ENCODE results near the gene COX6A1. TPM values are rescaled to one million over a fixed set of nuclear protein-coding genes. Genes with fewer than 3 reads are reported as not detected.

The COX6A1 gene
- polyA plus RNA-seq (584 to 976 TPM (median 663 TPM) in 3 replicates), polyA minus RNA-seq (243 to 392 TPM (median 319 TPM) in 3 replicates)
- 206 TPM for polyA plus RNA-seq (2011; ENCODE audit: low read depth)
- polyA plus RNA-seq (2011; cell fraction: cytosol; rRNA removed) = 447 and 487 TPM in 2 replicates
- 810 and 833 TPM in 2 replicates for polyA plus RNA-seq (2011; cell fraction: nucleus; rRNA removed)
- polyA plus RNA-seq (2012; ENCODE audit: low replicate concordance) = 607 and 624 TPM in 2 replicates
- 450 TPM for polyA minus RNA-seq (2011; cell fraction: cytosol; rRNA and poly(A)+ RNA removed)
- polyA minus RNA-seq (2011; cell fraction: nucleus; rRNA and poly(A)+ RNA removed) = 189 and 227 TPM in 2 replicates

- H3K79me2 ChIP-seq (ENCODE audit: control insufficient read depth, insufficient read depth, low read length) = peaks cover 40% of the 10 kb centered on the region
- dilution Hi-C loops (cut with MboI; ENCODE audit: extremely low pct_ligation_motif_present, low sequenced_read_pairs) = no loop called here
- FAIRE-seq = peak; percentile 61
These were observed at the start of gene COX6A1 for GRCh38 chr12:120437735-120438494. Gene COX6A1, plus strand, starts transcription at chr12:120438113. Its CDS starts 14 bp downstream, at chr12:120438127.

DNA sequence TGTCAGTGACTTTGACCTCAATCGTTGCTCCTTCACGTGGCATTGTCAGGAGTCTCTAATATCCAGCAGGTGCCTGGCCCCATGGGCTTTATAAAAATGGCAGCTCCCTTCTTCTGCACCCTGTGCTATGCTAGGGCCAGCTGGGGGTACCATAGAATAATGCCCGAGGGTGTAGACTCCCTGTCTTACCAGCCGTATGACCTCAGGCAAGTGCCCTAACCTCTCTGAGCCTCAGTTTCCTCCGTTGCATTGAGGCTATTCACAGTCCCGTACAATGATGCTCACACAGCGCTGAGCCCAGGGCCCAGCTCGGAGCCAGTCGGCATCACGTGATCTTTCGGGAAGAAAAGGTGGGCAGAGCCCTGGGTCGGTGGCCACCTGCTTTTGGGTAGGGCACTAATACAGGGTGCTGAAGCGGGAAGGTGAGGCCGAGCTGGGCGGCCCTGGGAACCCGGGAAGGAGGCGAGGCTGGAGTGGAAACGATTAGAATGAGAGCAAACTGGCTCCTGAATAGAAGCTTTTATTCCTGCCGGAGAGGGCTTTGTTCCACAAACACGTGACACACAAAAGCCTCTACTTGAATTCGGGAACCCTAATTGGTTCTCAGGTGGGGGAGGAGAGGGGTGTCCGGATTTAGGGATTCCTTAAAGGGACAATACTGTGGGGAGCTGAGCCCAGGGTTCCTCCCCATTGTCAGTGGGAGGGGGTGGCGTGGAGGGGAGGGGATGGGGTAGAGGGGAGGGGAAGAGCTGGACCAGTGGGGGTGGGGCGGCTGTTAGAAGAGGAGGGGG, 49.0 kb upstream of the COX6A1 start:
- H3K27me3 ChIP-seq (ENCODE audit: control insufficient read depth, extremely low read depth, insufficient read depth, low read length) = peaks cover 7% of the 10 kb centered on the region
- dilution Hi-C loops (cut with MboI; ENCODE audit: extremely low pct_ligation_motif_present, low sequenced_read_pairs) = no loop called here
- DNase-seq (ENCODE audit: low read depth, low spot score) (no peak), FAIRE-seq (no peak)
- no peaks in the 10 kb centered on the region for H3K9me3 ChIP-seq (ENCODE audit: control insufficient read depth, low read depth, low read length)
- H3K9me1 ChIP-seq (ENCODE audit: control insufficient read depth, extremely low read depth, insufficient read depth, low read length) = no peaks in the 10 kb centered on the region
- H3K36me3 ChIP-seq (ENCODE audit: control insufficient read depth in 2 of 2, extremely low read depth in 1 of 2, insufficient read depth in 2 of 2, low read length in 2 of 2) = no peaks in the 10 kb centered on the region
- no peaks in the 10 kb centered on the region for H4K20me1 ChIP-seq (ENCODE audit: control insufficient read depth, extremely low read depth, insufficient read depth, low read length)
- no peaks in the 10 kb centered on the region for H3K4me1 ChIP-seq (ENCODE audit: control insufficient read depth, extremely low read depth, insufficient read depth, low read length)
- no peak overlapping the region for H3K4me3 ChIP-seq (ENCODE audit: control insufficient read depth in 2 of 3, extremely low read depth in 1 of 3, insufficient read depth in 2 of 3, low read depth in 1 of 3, low read length in 3 of 3)
- TF ChIP-seq EZH2 (IDR thresholded peaks at IDR 0.05; ENCODE audit: low read length) (no peak), CTCF (optimal IDR thresholded peaks at IDR 0.05 in 1 of 3, IDR thresholded peaks at IDR 0.05 in 1 of 3, conservative IDR thresholded peaks at IDR 0.05 in 1 of 3; ENCODE audit: extremely low read depth in 1 of 3, insufficient read depth in 2 of 3, low read length in 3 of 3) (no peak)
- no peak overlapping the region for H3K9ac ChIP-seq (ENCODE audit: control insufficient read depth, extremely low read depth, insufficient read depth, low read length)
- H3K79me2 ChIP-seq (ENCODE audit: control insufficient read depth, insufficient read depth, low read length) = no peaks in the 10 kb centered on the region
- H3K4me2 ChIP-seq (ENCODE audit: control insufficient read depth, extremely low read depth, insufficient read depth, low read depth, low read length) = peak overlapping the region; percentile 29
- peak overlapping the region; percentile 2 for H2AFZ ChIP-seq (ENCODE audit: control insufficient read depth, low read length)
- no peak overlapping the region for H3K27ac ChIP-seq (ENCODE audit: control insufficient read depth, insufficient read depth, low read length)

More at GRCh38 chr12:120437735-120438494, at the start of gene COX6A1:
- Histone ChIP-seq H3K4me3 (ENCODE audit: control insufficient read depth in 2 of 3, extremely low read depth in 1 of 3, insufficient read depth in 2 of 3, low read depth in 1 of 3, low read length in 3 of 3) (peak within 1 kb of the TSS; percentile 61 to 95 (median 94)), H3K9ac (ENCODE audit: control insufficient read depth, extremely low read depth, insufficient read depth, low read length) (peak within 1 kb of the TSS; percentile 84), H3K9me1 (ENCODE audit: control insufficient read depth, extremely low read depth, insufficient read depth, low read length) (no peaks in the 10 kb centered on the region), H3K27ac (ENCODE audit: control insufficient read depth, insufficient read depth, low read length) (peak within 1 kb of the TSS; percentile 51), H3K4me1 (ENCODE audit: control insufficient read depth, extremely low read depth, insufficient read depth, low read length) (peaks cover 21% of the 10 kb centered on the region), H3K27me3 (ENCODE audit: control insufficient read depth, extremely low read depth, insufficient read depth, low read length) (no peaks in the 10 kb centered on the region), H3K4me2 (ENCODE audit: control insufficient read depth, extremely low read depth, insufficient read depth, low read depth, low read length) (peak within 1 kb of the TSS; percentile 96), H3K9me3 (ENCODE audit: control insufficient read depth, low read depth, low read length) (no peaks in the 10 kb centered on the region), H4K20me1 (ENCODE audit: control insufficient read depth, extremely low read depth, insufficient read depth, low read length) (no peaks in the 10 kb centered on the region), H2AFZ (ENCODE audit: control insufficient read depth, low read length) (peak within 1 kb of the TSS; percentile 98), H3K36me3 (ENCODE audit: control insufficient read depth in 2 of 2, extremely low read depth in 1 of 2, insufficient read depth in 2 of 2, low read length in 2 of 2) (peaks cover 4 to 7% of the 10 kb centered on the region in 2 experiments)
- TF ChIP-seq EZH2 (IDR thresholded peaks at IDR 0.05; ENCODE audit: low read length) (no peak), CTCF (optimal IDR thresholded peaks at IDR 0.05 in 1 of 3, IDR thresholded peaks at IDR 0.05 in 1 of 3, conservative IDR thresholded peaks at IDR 0.05 in 1 of 3; ENCODE audit: extremely low read depth in 1 of 3, insufficient read depth in 2 of 3, low read length in 3 of 3) (no peak)
- DNase-seq (ENCODE audit: low read depth, low spot score) = peak; percentile 98

Measured in keratinocyte (primary cell).